ENCODE results near the gene TRAPPC3L. TPM values are rescaled to one million over a fixed set of nuclear protein-coding genes. Genes with fewer than 3 reads are reported as not detected.

Gene TRAPPC3L
- total and polyA plus RNA-seq, 2 of the 8 experiments (the other 6 are each of a cell fraction or from before 2014, with no cell fraction given), result not detected

GRCh38 chr6:116557893-116558292, 12.4 kb upstream of the TRAPPC3L start:
- Histone ChIP-seq H4K20me1 (replicated peaks in 1 of 2; ENCODE audit: control insufficient read depth in 1 of 2, insufficient read depth in 2 of 2, low read length in 2 of 2) (no peaks in the 10 kb centered on the region), H3K4me2 (ENCODE audit: insufficient read depth in 1 of 2, low read depth in 2 of 2, low read length in 2 of 2) (no peak overlapping the region), H2AK5ac (ENCODE audit: low read depth, low read length) (no peak overlapping the region), H3K9ac (replicated peaks in 1 of 4; ENCODE audit: extremely low read depth in 1 of 4, low read depth in 3 of 4, low read length in 3 of 4) (no peak overlapping the region), H2BK12ac (ENCODE audit: low read depth, low read length) (no peak overlapping the region), H2BK5ac (ENCODE audit: low read depth, low read length) (no peak overlapping the region), H3K4me3 (ENCODE audit: extremely low read depth in 1 of 4, insufficient read depth in 2 of 4, low read depth in 3 of 4, low read length in 4 of 4) (no peak overlapping the region), H3K56ac (replicated peaks; ENCODE audit: insufficient read length, low read depth, low read length) (no peak overlapping the region), H3K79me2 (ENCODE audit: control insufficient read depth in 1 of 2, insufficient read depth in 2 of 2, low read length in 2 of 2) (no peaks in the 10 kb centered on the region), H3K23ac (ENCODE audit: insufficient read length) (no peak overlapping the region), H2BK120ac (replicated peaks; ENCODE audit: low read depth, low read length) (no peak overlapping the region), H3K27ac (ENCODE audit: low read depth, low read length) (no peak overlapping the region), H3K4me1 (replicated peaks in 1 of 4; ENCODE audit: control insufficient read depth in 3 of 4, insufficient read depth in 4 of 4, low read length in 3 of 4) (no peaks in the 10 kb centered on the region), H4K5ac (ENCODE audit: insufficient read length, low read depth, low read length) (no peak overlapping the region), H4K8ac (ENCODE audit: extremely low read depth, insufficient read depth, low read length) (no peak overlapping the region), H3K4ac (replicated peaks; ENCODE audit: insufficient read length, low read depth, low read length) (no peak overlapping the region), H3K79me1 (ENCODE audit: low read depth, low read length) (no peaks in the 10 kb centered on the region), H4K91ac (replicated peaks; ENCODE audit: insufficient read length, low read length) (no peak overlapping the region), H2BK15ac (ENCODE audit: low read length) (no peak overlapping the region), H3K18ac (ENCODE audit: extremely low read depth, low read length) (no peak overlapping the region), H3K9me3 (ENCODE audit: insufficient read depth in 2 of 2, low read depth in 1 of 2, low read length in 1 of 2) (no peaks in the 10 kb centered on the region), H3K36me3 (ENCODE audit: control insufficient read depth in 2 of 4, insufficient read depth in 4 of 4, low read length in 3 of 4) (no peaks in the 10 kb centered on the region), H3K23me2 (ENCODE audit: low read depth, low read length) (no peaks in the 10 kb centered on the region), H2AFZ (ENCODE audit: low read length) (peak overlapping the region; percentile 86; the same call in 1 of the 2 replicates), H3K14ac (ENCODE audit: insufficient read length) (no peak overlapping the region), H2BK20ac (ENCODE audit: low read length) (no peak overlapping the region), H3K27me3 (replicated peaks in 1 of 4; ENCODE audit: control insufficient read depth in 3 of 4, extremely low read depth in 1 of 4, insufficient read depth in 3 of 4, low read length in 3 of 4) (no peaks in the 10 kb centered on the region)
- DNase-seq (ENCODE audit: low read depth in 1 of 2, low spot score in 2 of 2) (no peak), FAIRE-seq (no peak)
- TF ChIP-seq HDAC2 (IDR thresholded peaks at IDR 0.05; ENCODE audit: borderline replicate concordance in 1 of 2, low read depth in 2 of 2, low read length in 2 of 2) (no peak), CEBPB (IDR thresholded peaks at IDR 0.05; ENCODE audit: low read depth, low read length) (no peak), ASH2L (IDR thresholded peaks at IDR 0.05; ENCODE audit: low read length) (no peak), USF2 (IDR thresholded peaks at IDR 0.05; ENCODE audit: low read length) (no peak), TEAD4 (IDR thresholded peaks at IDR 0.05; ENCODE audit: low read depth, low read length) (no peak), ATF3 (IDR thresholded peaks at IDR 0.05; ENCODE audit: insufficient read depth, low read depth, low read length) (no peak), SIX5 (IDR thresholded peaks at IDR 0.05; ENCODE audit: low read depth, low read length) (no peak), POLR2AphosphoS5 (IDR thresholded peaks at IDR 0.05; ENCODE audit: low read depth, low read length) (no peak), SRF (IDR thresholded peaks at IDR 0.05; ENCODE audit: low read depth, low read length) (no peak), SP4 (IDR thresholded peaks at IDR 0.05; ENCODE audit: low read length) (no peak)
- WGBS, 2 experiments (ENCODE audit: extremely low coverage in 1 of 2, insufficient coverage in 1 of 2, insufficient read length in 1 of 2, insufficient replicate concordance in 2 of 2, low coverage in 1 of 2, low lambda C conversion rate in 2 of 2, missing lambda C conversion rate in 1 of 2), result 84% methylated on average over 5 of the region's 5 CpGs; no CpG with 5 or more reads in 1 of the 2 experiments
- ChIA-PET POLR2A (ENCODE audit: partially characterized antibody) (interaction anchor here (1.1 to 3.1 kb wide), 3 partner anchors 17 to 278 kb away, joined by 3 to 16 read pairs (median 4); partner anchors contain the start of genes RSPH4A and TSPYL1), CTCF (ENCODE audit: partially characterized antibody) (interaction anchor here (1.1 to 6.7 kb wide), 5 partner anchors 13 to 289 kb away, joined by 5 to 59 read pairs (median 12); partner anchors contain the start of gene RWDD1)

Measured in H1 (cell line).